KG1 (cell line): Measurements from ENCODE around the gene ZNF614.
"Not testable (repeated sequence)": the region's sequence is repeated elsewhere in the genome, so short reads cannot be mapped to it uniquely, and the experiment has no call there.

Experiments used
- DNase-seq: peaks from one replicate; lab custom pipeline; 2025; lab: John Stamatoyannopoulos, UW

Gene ZNF614

DNA sequence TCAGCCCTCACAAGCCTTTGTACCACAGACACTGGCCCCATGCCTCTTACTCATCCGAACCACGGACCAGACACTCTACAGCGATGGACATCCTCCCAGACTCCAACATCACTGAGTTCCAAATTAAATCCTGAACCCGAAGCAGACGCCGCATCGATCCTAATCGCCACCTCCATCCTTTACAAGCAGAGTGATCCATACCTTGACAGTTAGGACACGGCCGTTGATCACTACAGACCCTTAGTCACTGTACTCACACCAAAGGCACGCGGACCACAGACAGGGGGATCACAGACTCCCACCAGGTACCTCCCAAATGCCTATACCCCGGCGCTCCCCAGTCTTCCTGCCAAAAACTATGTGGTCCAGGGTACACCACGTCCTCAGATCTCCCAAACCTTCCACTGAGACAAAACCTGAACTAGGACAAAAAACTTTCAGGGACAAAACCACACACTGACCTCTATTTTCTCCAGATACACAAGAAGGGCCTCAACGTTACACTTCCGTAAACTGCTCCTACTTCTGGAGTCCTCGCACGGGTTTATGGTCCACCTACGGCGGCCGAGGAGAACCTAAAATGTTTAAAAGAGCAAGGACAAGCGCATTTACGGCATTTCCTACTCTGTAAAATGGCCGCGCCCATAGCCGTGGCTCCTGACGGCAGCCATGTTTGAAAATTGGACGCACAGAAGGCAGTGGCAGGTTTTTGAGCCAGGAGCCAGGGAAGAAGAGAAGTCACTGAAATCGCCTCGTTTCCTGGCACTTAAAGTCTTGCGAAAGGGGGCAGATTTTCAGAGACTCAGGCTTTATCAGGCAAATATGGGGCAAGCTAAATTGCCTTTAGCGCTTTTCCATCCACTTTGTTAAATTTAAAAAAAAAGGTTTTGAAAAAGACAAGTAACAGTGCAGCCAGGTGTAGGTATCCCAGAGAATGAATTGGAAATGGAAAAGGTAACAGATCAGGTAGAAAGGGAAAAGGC is 41.6 kb downstream of the ZNF614 start, which contains the start of gene ZNF350:
Gene ZNF350, minus strand, starts transcription at position 532 of the 983 bp plus-strand sequence. CDS start 12,480 bp downstream, outside the sequence.
- DNase-seq: peak; percentile 98

DNA sequence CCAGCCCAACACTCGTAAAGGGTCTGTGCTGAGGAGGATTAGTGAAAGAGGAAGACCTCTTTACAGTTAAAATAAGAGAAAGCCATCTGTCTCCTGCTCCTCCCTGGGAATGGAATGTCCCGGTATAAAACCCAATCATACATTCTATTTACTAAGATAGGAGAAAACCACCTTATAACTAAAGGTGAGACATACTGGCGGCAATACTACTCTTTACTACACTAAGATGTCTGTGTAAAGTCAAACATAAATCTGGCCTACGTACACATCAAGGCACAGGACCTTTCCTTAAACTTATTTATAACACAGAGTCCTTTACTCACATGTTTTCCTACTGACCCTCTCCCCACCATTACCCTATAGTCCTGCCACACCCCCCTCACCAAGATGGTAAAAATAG is 44.8 kb downstream of the ZNF614 start:
- DNase-seq: no peak

DNA sequence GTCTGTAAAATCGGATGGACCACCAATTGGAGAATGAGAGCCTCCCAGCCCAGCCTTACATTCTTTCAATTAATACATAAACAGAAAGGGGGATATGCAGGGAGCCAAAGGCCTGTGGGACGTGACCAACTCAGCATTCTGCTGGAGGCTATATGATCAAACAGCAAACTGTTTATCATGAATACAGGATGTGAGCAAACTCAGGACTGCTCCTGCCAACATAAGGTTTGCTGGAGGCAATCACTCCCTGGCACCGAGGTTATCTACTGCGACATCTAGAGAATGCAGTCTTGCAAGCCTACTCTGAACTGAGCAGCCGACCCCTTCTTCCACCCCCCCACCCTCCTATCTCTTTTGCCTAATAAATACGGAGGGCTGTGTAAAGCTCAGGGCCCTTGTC is 47.3 kb downstream of the ZNF614 start:
- not testable (repeated sequence) for DNase-seq

DNA sequence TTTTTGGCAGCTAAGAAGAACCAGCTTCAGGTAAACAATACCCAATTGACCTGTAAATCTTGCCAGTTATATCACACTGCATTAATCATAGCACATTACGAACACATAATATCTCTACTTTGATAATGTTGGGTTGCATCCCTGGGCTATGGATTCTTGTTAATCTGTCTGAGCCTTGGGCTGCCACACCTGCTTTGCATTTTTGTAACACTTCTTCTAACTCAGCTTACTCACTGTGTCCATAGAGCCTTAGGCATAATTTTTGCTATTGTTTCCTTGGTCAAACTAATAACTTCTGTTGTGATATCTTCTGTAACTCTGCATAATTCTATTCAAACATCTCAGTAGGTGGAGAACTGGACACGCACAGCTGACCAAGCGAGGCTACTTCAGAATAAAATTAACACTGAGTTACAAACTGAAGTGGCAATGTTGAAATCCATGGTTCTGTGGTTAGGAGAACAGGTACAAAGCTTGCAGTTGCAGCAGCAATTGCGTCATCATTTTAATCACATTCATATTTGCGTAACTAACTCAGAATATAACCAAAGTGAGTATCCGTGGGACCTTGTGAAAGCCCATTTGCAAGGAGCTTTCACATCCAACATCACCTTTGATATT is 48.0 kb downstream of the ZNF614 start:
- DNase-seq: no peak

- no peak for DNase-seq
These were observed 49.3 kb downstream of the ZNF614 start for GRCh38 chr19:51978882-51979281.

- DNase-seq: no peak
These were observed 50.8 kb downstream of the ZNF614 start for GRCh38 chr19:51977346-51977745.

- DNase-seq: no peak
These were observed 51.3 kb downstream of the ZNF614 start for GRCh38 chr19:51976852-51977251.

GRCh38 chr19:51975787-51976186 is 52.4 kb downstream of the ZNF614 start:
- not testable (repeated sequence) for DNase-seq

DNA sequence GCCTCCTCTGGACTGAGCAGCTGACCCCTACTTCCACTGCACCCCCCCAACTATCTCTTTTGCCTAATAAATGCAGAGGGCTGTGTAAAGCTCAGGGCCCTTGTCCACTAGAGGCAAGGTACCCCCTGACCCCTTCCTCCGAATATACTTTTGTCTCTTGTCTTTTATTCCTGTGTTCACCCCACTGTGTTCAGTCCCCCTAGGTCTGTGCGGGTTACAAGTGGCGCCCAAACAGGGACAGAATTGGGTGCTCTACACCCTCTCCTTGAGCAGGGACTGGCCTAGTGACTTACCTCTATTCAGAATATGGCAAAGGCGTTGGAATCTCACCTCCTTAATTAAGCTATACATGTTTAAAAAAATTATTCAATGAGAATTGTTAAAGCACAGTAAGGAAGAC is 56.6 kb downstream of the ZNF614 start:
- DNase-seq: no peak

- no peak for DNase-seq
These were observed 57.5 kb downstream of the ZNF614 start for GRCh38 chr19:51970718-51971117.

- DNase-seq: no peak
These were observed 62.6 kb downstream of the ZNF614 start for GRCh38 chr19:51965583-51965982.
